Mesenchymal stem cell (in vitro differentiated cells and primary cell): ENCODE results near the gene GDI2.
"Not testable (repeated sequence)": the region's sequence is repeated elsewhere in the genome, so short reads cannot be mapped to it uniquely, and the experiment has no call there.

Source experiments
- DNase-seq: peaks from one replicate; pipeline ENCODE4 v3.0.0-alpha.2; 2013
- H2AFZ ChIP-seq: one replicate; pipeline ENCODE4 v1.6.1; 2013; ENCODE audit warnings: low read depth, mild to moderate bottlenecking, control low read depth, inconsistent platforms, low read length, moderate library complexity
- H2AK5ac ChIP-seq: 2 replicates; pipeline ENCODE4 v1.6.1; 2013; ENCODE audit warnings: low read length, moderate library complexity, mild to moderate bottlenecking, inconsistent platforms; ENCODE audit not compliant: severe bottlenecking
- H2BK120ac ChIP-seq: one replicate; pipeline ENCODE4 v1.6.1; 2013; ENCODE audit warnings: low read depth, mild to moderate bottlenecking, inconsistent platforms, low read length, moderate library complexity
- H2BK12ac ChIP-seq, 2 experiments: one replicate each; pipeline ENCODE4 v1.6.1; 2013; ENCODE audit warnings: inconsistent platforms in 2 of 2, low read length in 2 of 2, mild to moderate bottlenecking in 2 of 2, moderate library complexity in 2 of 2, control low read depth in 1 of 2
- H2BK15ac ChIP-seq: one replicate; pipeline ENCODE4 v1.6.1; 2013; ENCODE audit warnings: mild to moderate bottlenecking, low read depth, inconsistent platforms; ENCODE audit not compliant: poor library complexity, severe bottlenecking
- H2BK5ac ChIP-seq: 2 replicates; pipeline ENCODE4 v1.6.1; 2013; ENCODE audit warnings: low read depth, mild to moderate bottlenecking, low read length, control low read depth, inconsistent platforms; ENCODE audit not compliant: poor library complexity, severe bottlenecking
- H3K14ac ChIP-seq, 2 experiments: one replicate each; pipeline ENCODE4 v1.6.1; 2013; ENCODE audit warnings: inconsistent platforms in 2 of 2, low read length in 2 of 2, control low read depth in 1 of 2, mild to moderate bottlenecking in 1 of 2, moderate library complexity in 1 of 2
- H3K18ac ChIP-seq, 2 experiments: one replicate each; pipeline ENCODE4 v1.6.1; 2013; ENCODE audit warnings: inconsistent platforms in 2 of 2, low read length in 2 of 2, control low read depth in 1 of 2, low read depth in 1 of 2, mild to moderate bottlenecking in 1 of 2
- H3K23ac ChIP-seq, 2 experiments: one replicate each; pipeline ENCODE4 v1.6.1; 2013; ENCODE audit warnings: inconsistent platforms in 2 of 2, low read length in 2 of 2, mild to moderate bottlenecking in 2 of 2, moderate library complexity in 2 of 2, control low read depth in 1 of 2
- H3K27ac ChIP-seq: 2 replicates; pipeline ENCODE4 v1.5.1; 2013; ENCODE audit warnings: mild to moderate bottlenecking, moderate library complexity, low read length, control low read depth, inconsistent platforms; ENCODE audit not compliant: poor library complexity, severe bottlenecking
- H3K27me3 ChIP-seq, 2 experiments: 2 replicates each; pipeline versions ENCODE4 v1.6.1 to v1.7.0; 2013; ENCODE audit warnings: low read length in 2 of 2, mild to moderate bottlenecking in 2 of 2, moderate library complexity in 2 of 2, control low read depth in 1 of 2, inconsistent platforms in 1 of 2; ENCODE audit not compliant: control insufficient read depth in 1 of 2, insufficient read depth in 1 of 2
- H3K36me3 ChIP-seq, 2 experiments: 2 replicates each; pipeline versions ENCODE4 v1.6.1 to v1.7.0; 2013; ENCODE audit warnings: low read length in 2 of 2, control low read depth in 1 of 2, inconsistent platforms in 1 of 2, low read depth in 1 of 2, mild to moderate bottlenecking in 1 of 2; ENCODE audit not compliant: insufficient read depth in 2 of 2, control insufficient read depth in 1 of 2
- H3K4ac ChIP-seq, 2 experiments: one replicate each; pipeline ENCODE4 v1.6.1; 2013; ENCODE audit warnings: inconsistent platforms in 2 of 2, low read length in 2 of 2, mild to moderate bottlenecking in 2 of 2, moderate library complexity in 2 of 2, control low read depth in 1 of 2, low read depth in 1 of 2
- H3K4me1 ChIP-seq: 2 replicates; pipeline ENCODE4 v1.6.1; 2013; ENCODE audit warnings: low read depth, low read length, control low read depth; ENCODE audit not compliant: control insufficient read depth, insufficient read depth
- H3K4me2 ChIP-seq: 2 replicates; pipeline ENCODE4 v1.6.1; 2013; ENCODE audit warnings: low read length, mild to moderate bottlenecking, inconsistent platforms; ENCODE audit not compliant: poor library complexity, severe bottlenecking
- H3K4me3 ChIP-seq, 2 experiments: 2 replicates each; pipeline versions ENCODE4 v1.5.1 to v1.7.0; 2013; ENCODE audit warnings: low read length in 2 of 2, mild to moderate bottlenecking in 2 of 2, control low read depth in 1 of 2, low read depth in 1 of 2; ENCODE audit not compliant: insufficient read depth in 1 of 2
- H3K79me1 ChIP-seq: replicated peaks from 2 replicates; pipeline ENCODE4 v1.6.1; 2013; ENCODE audit warnings: mild to moderate bottlenecking, control low read depth, low read length, inconsistent platforms; ENCODE audit not compliant: poor library complexity, severe bottlenecking
- H3K9ac ChIP-seq: 2 replicates; pipeline ENCODE4 v1.7.0; 2013; ENCODE audit warnings: mild to moderate bottlenecking, low read length, moderate library complexity
- H3K9me3 ChIP-seq: 2 replicates; pipeline ENCODE4 v1.7.0; 2013; ENCODE audit warnings: mild to moderate bottlenecking, low read length; ENCODE audit not compliant: control insufficient read depth
- H4K8ac ChIP-seq: one replicate; pipeline ENCODE4 v1.6.1; 2013; ENCODE audit warnings: inconsistent platforms, mild to moderate bottlenecking, low read length, moderate library complexity
- H4K91ac ChIP-seq: one replicate; pipeline ENCODE4 v1.6.1; 2013; ENCODE audit warnings: mild to moderate bottlenecking, low read length, inconsistent platforms
- WGBS: methylation state at CpG from one replicate; pipeline ENCODE4 v1.1.7; 2013; ENCODE audit warnings: mixed read lengths; 5-methylcytosine and 5-hydroxymethylcytosine counted together

The GDI2 gene

DNA sequence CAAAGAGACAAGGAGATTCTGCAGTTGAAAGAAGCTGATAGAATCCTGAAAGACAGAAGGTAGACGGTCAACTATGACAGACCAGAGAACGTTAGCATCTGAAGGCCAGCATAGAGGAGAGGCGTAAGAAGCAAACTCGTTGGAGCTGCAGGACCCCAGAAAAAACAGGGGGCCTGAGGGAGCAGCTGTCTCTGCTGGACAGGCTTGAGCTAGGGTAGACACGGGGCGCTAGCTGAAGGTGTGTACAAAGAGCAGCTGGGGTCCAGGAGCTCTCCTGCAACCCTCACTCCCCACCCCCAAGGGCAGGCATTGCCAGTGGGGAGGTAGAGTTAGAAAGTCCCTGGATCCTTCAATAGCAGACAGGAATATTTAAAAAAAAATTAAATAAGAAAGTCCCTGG, 14.6 kb upstream of the GDI2 start:
- Histone ChIP-seq H3K4me3 (no peak overlapping the region), H2AK5ac (no peak overlapping the region), H2BK12ac (no peak overlapping the region), H4K91ac (no peak overlapping the region), H2BK5ac (no peak overlapping the region), H3K36me3 (no peaks in the 10 kb centered on the region), H2BK15ac (no peak overlapping the region), H4K8ac (no peak overlapping the region), H3K14ac (no peak overlapping the region), H3K4ac (no peak overlapping the region), H3K4me1 (peaks cover 1% of the 10 kb centered on the region), H3K27me3 (no peaks in the 10 kb centered on the region), H2BK120ac (no peak overlapping the region), H3K9ac (no peak overlapping the region), H3K4me2 (no peak overlapping the region), H3K23ac (no peak overlapping the region), H3K9me3 (no peaks in the 10 kb centered on the region), H3K79me1 (no peaks in the 10 kb centered on the region), H3K27ac (no peak overlapping the region), H2AFZ (no peak overlapping the region), H3K18ac (no peak overlapping the region)
- DNase-seq, result no peak
- WGBS, result 97% methylated on average over 4 of the region's 6 CpGs

DNA sequence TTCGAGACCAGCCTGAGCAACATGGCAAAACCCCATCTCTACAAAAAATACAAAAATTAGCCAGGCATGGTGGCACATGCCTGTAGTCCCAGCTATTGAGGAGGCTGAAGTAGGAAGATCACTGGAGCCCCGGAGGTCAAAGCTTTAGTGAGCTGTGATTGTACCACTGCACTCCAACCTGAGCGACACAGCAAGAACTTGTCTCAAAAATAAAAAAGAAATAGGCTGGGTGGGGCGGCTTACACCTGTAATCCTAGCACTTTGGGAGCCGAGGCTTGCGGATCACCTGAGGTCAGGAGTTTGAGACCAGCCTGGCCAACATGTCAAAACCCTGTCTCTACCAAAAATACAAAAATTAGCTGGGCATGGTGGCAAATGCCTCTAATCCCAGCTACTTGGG, 13.3 kb upstream of the GDI2 start:
- not testable (repeated sequence) for H3K4me2 ChIP-seq, H3K27me3 ChIP-seq, H4K91ac ChIP-seq, H2BK5ac ChIP-seq, DNase-seq, H2AFZ ChIP-seq, H2BK15ac ChIP-seq, H3K27ac ChIP-seq, H2BK12ac ChIP-seq, H2BK120ac ChIP-seq, H2AK5ac ChIP-seq, H3K18ac ChIP-seq, H3K4me3 ChIP-seq, H4K8ac ChIP-seq, H3K9ac ChIP-seq, H3K9me3 ChIP-seq, H3K79me1 ChIP-seq, H3K4ac ChIP-seq, H3K23ac ChIP-seq, H3K14ac ChIP-seq, H3K36me3 ChIP-seq, H3K4me1 ChIP-seq
- 96% methylated on average over 5 of the region's 6 CpGs for WGBS

DNA sequence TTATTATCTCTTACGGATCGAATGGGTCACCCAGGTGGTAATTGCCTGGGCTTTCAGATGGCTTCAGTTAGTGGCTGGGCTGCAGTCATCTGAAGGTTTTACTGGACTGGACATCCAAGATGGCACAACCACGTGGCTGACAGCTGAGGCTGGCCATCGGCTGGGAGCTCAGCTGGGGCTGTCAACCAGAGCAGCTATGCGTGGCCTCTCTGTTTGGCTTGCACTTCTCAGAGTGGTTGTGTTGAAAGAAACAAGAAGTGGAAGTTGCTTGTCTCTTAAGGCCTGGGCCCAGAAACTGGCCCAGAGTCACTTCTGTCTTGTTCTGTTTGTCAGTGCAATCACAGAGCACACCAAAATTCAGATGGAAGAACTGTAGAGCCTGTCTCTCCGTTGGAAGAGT, 5.7 kb upstream of the GDI2 start:
- Histone ChIP-seq H2AFZ (no peak overlapping the region), H2BK12ac (no peak overlapping the region), H2AK5ac (no peak overlapping the region), H2BK5ac (no peak overlapping the region), H3K36me3 (no peaks in the 10 kb centered on the region), H4K91ac (no peak overlapping the region), H3K4ac (no peak overlapping the region), H3K27ac (no peak overlapping the region), H3K79me1 (peaks cover 4% of the 10 kb centered on the region), H2BK15ac (no peak overlapping the region), H3K9ac (no peak overlapping the region), H2BK120ac (no peak overlapping the region), H3K23ac (no peak overlapping the region), H3K14ac (no peak overlapping the region), H3K9me3 (no peaks in the 10 kb centered on the region), H3K4me1 (peaks cover 1% of the 10 kb centered on the region), H3K27me3 (no peaks in the 10 kb centered on the region), H3K4me2 (no peak overlapping the region), H4K8ac (no peak overlapping the region), H3K18ac (no peak overlapping the region), H3K4me3 (no peak overlapping the region)
- 86% methylated on average over 6 of the region's 6 CpGs for WGBS
- DNase-seq, result no peak

DNA sequence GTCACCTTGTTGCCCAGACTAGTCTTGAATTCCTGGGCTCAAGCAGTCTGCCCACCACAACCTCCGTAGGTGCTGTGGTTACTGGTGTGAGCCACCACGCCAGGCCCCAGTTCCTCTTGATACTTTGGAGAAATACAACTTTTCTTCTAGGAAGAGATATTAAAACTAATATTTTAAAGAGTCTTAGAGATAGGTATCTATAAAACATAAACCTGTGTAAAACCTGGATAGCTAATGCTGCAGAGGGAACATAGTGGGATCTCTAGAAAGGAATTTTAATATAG, 4.8 kb upstream of the GDI2 start:
- Histone ChIP-seq H3K4me3 (no peak overlapping the region), H3K23ac (no peak overlapping the region), H4K8ac (no peak overlapping the region), H2AFZ (no peak overlapping the region), H2BK5ac (no peak overlapping the region), H3K9me3 (no peaks in the 10 kb centered on the region), H3K14ac (no peak overlapping the region), H4K91ac (no peak overlapping the region), H3K18ac (no peak overlapping the region), H3K27me3 (no peaks in the 10 kb centered on the region), H3K36me3 (no peaks in the 10 kb centered on the region), H3K9ac (no peak overlapping the region), H2BK15ac (no peak overlapping the region), H3K4ac (no peak overlapping the region), H2AK5ac (no peak overlapping the region), H3K79me1 (peaks cover 4% of the 10 kb centered on the region), H2BK12ac (no peak overlapping the region), H3K4me1 (peaks cover 1% of the 10 kb centered on the region), H3K4me2 (no peak overlapping the region), H2BK120ac (no peak overlapping the region), H3K27ac (no peak overlapping the region)
- DNase-seq, result no peak
- 100% methylated on average over 1 of the region's 2 CpGs for WGBS
